K562 (cell line): ENCODE measurements around the gene EXT2. TPM values are rescaled to one million over a fixed set of nuclear protein-coding genes. Genes with fewer than 3 reads are reported as not detected.

Source experiments
- GATAD2B ChIP-seq: fragments of 450-650 bp; IDR thresholded peaks from 2 replicates; pipeline ENCODE4 v1.6.1; 2017; ENCODE audit warnings: mild to moderate bottlenecking, borderline replicate concordance
- MAZ ChIP-seq, 2 experiments: fragments of 450-650 bp in 1 of 2; sonication (generic) in 1 of 2; formaldehyde crosslinking; IDR thresholded peaks in 1 of 2; conservative IDR thresholded peaks in 1 of 2; 2 replicates each; pipeline versions ENCODE4 v1.4.0 to v1.5.0; 2020; ENCODE audit warnings: mild to moderate bottlenecking in 1 of 2, missing genetic modification reagents in 1 of 2
- MTA3 ChIP-seq: fragments of 450-650 bp; formaldehyde crosslinking; IDR thresholded peaks from 2 replicates; pipeline ENCODE4 v1.6.1; 2017; ENCODE audit warnings: mild to moderate bottlenecking, borderline replicate concordance
- PPARD ChIP-seq: fragments of 250-450 bp; sonication (Bioruptor Pico); IDR thresholded peaks from 2 replicates; pipeline ENCODE4 v1.8.0; 2022; ENCODE audit warnings: inconsistent platforms, mild to moderate bottlenecking, moderate library complexity
- RBFOX2 ChIP-seq: fragments of 200-400 bp; formaldehyde crosslinking; IDR thresholded peaks from 2 replicates; pipeline ENCODE4 v1.6.1; 2017; ENCODE audit warnings: low read depth, mild to moderate bottlenecking, low read length, moderate library complexity
- SP2 ChIP-seq: IDR thresholded peaks from 2 replicates; pipeline ENCODE4 v1.6.1; 2011; ENCODE audit warnings: mild to moderate bottlenecking, low read depth, low read length, moderate library complexity; ENCODE audit not compliant: poor library complexity, severe bottlenecking; ENCODE audit errors: extremely low read depth
- ZNF324 ChIP-seq: fragments of 250-450 bp; sonication (Bioruptor Pico); IDR thresholded peaks from 2 replicates; pipeline ENCODE4 v1.4.0; 2020; ENCODE audit warnings: mild to moderate bottlenecking
- ZNF583 ChIP-seq: fragments of 250-450 bp; sonication (Bioruptor Pico); IDR thresholded peaks from 2 replicates; pipeline ENCODE4 v1.4.0; 2020
- polyA plus RNA-seq, 8 experiments: library from polyadenylated mRNA; depleted of rRNA in 4 of 8; stranded (reverse) in 5 of 8; unstranded in 3 of 8; fragments of >200 nt; fragmentation: Nextera tagmentation in 2 of 8; fragmentation: Illumina TruSeq in 1 of 8; extraction: Ambion mirVana in 2 of 8; extraction: Trizol in 1 of 8; gene quantifications; 2 replicates each; pipeline versions ENCODE4 v1.2.1 to v1.2.3, GENCODE V29; 2011 to 2014; ENCODE audit warnings: inconsistent platforms in 1 of 8, missing spikeins in 1 of 8
- total RNA-seq, 7 experiments: library from RNA; depleted of rRNA in 6 of 7; stranded (reverse); fragments of >200 nt in 6 of 7; fragmentation: Illumina TruSeq in 2 of 7; extraction: Trizol in 2 of 7; gene quantifications; 2 replicates each; pipeline versions ENCODE4 v1.2.1 to v1.2.3, GENCODE V29; 2011 to 2021; ENCODE audit warnings: low replicate concordance in 1 of 7
- TF ChIP-seq, protein P1 (sequence below), 3 experiments: fragments of 200-800 bp in 1 of 3; fragments of 250-450 bp in 1 of 3; fragments of 450-650 bp in 1 of 3; sonication (Bioruptor Pico) in 1 of 3; sonication (Bioruptor generic) in 1 of 3; formaldehyde crosslinking in 1 of 3; IDR thresholded peaks; 2 replicates each; pipeline versions ENCODE4 v1.6.1 to v1.8.0; 2016 to 2022; ENCODE audit warnings: mild to moderate bottlenecking in 2 of 3, missing genetic modification characterization in 2 of 3, missing compliant biosample characterization in 1 of 3, moderate library complexity in 1 of 3
- TF ChIP-seq, protein P2 (sequence below): sonication (generic); formaldehyde crosslinking; IDR thresholded peaks from 2 replicates; pipeline ENCODE4 v1.8.1; 2023; ENCODE audit warnings: mild to moderate bottlenecking, missing genetic modification reagents
- TF ChIP-seq, protein P3 (sequence below): sonication (generic); formaldehyde crosslinking; IDR thresholded peaks from 2 replicates; pipeline ENCODE4 v1.8.0; 2022; ENCODE audit warnings: mild to moderate bottlenecking, missing genetic modification reagents
- TF ChIP-seq, protein P4 (sequence below): fragments of 250-450 bp; sonication (Bioruptor Pico); IDR thresholded peaks from 2 replicates; pipeline ENCODE4 v1.9.0; 2021; ENCODE audit warnings: mild to moderate bottlenecking, inconsistent platforms

EXT2 gene
- total and polyA plus RNA-seq, 9 of the 15 experiments (the other 6 are each of a cell fraction or from before 2014, with no cell fraction given) = 7.5 to 52.1 (median 38.1) TPM

DNA sequence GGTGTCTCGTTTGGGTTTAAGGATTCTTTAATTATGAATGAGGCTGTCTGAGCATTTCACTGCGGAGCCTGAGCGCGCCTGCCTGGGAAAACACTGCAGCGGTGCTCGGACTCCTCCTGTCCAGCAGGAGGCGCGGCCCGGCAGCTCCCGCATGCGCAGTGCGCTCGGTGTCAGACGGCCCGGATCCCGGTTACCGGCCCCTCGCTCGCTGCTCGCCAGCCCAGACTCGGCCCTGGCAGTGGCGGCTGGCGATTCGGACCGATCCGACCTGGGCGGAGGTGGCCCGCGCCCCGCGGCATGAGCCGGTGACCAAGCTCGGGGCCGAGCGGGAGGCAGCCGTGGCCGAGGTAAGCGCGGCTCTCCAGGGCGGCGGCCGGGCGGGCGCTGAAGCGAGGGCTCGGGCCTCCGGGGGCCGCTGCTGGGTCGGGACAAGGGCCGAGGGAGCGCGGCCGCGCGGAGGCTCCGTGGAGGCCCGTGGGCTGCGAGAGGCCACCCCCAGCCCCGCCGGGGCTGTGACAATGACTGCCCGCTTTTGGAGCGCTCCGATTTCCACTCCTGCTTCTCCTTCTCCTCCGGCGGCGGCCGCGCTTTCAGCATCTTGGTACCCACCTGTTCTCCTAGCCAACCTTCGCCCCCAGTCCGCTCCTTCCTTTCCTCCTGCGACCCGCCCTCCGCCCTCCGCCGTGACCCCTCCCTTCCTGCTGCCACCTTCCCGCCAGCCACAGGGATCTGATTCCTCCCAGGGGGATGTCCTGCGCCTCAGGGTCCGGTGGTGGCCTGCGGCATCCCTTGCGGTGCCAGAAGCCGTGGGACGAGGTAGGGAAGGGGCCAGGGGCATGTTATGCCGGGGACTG is at the start of gene EXT2 (continued):
- TF ChIP-seq MAZ (CRISPR knock-in tag; conservative IDR thresholded peaks at IDR 0.05 in 1 of 2, IDR thresholded peaks at IDR 0.05 in 1 of 2) = peak in 1 of 2 experiments; percentile 74; a peak in 1 of 4 replicates
- TF ChIP-seq, protein P1, sequence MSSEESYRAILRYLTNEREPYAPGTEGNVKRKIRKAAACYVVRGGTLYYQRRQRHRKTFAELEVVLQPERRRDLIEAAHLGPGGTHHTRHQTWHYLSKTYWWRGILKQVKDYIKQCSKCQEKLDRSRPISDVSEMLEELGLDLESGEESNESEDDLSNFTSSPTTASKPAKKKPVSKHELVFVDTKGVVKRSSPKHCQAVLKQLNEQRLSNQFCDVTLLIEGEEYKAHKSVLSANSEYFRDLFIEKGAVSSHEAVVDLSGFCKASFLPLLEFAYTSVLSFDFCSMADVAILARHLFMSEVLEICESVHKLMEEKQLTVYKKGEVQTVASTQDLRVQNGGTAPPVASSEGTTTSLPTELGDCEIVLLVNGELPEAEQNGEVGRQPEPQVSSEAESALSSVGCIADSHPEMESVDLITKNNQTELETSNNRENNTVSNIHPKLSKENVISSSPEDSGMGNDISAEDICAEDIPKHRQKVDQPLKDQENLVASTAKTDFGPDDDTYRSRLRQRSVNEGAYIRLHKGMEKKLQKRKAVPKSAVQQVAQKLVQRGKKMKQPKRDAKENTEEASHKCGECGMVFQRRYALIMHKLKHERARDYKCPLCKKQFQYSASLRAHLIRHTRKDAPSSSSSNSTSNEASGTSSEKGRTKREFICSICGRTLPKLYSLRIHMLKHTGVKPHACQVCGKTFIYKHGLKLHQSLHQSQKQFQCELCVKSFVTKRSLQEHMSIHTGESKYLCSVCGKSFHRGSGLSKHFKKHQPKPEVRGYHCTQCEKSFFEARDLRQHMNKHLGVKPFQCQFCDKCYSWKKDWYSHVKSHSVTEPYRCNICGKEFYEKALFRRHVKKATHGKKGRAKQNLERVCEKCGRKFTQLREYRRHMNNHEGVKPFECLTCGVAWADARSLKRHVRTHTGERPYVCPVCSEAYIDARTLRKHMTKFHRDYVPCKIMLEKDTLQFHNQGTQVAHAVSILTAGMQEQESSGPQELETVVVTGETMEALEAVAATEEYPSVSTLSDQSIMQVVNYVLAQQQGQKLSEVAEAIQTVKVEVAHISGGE (CRISPR knock-in tag; IDR thresholded peaks at IDR 0.05) = peak in 1 of 3 experiments; percentile 24; a peak in 1 of 6 replicates
- 0 out of 2 replicates have a peak, but pooled peaks have one; percentile 41 for TF ChIP-seq GATAD2B
- TF ChIP-seq ZNF324 (CRISPR knock-in tag) = no peak
- peak; percentile 74; the same call in 1 of the 2 replicates for TF ChIP-seq MTA3
- TF ChIP-seq PPARD (CRISPR knock-in tag) = no peak
- TF ChIP-seq, protein P2, sequence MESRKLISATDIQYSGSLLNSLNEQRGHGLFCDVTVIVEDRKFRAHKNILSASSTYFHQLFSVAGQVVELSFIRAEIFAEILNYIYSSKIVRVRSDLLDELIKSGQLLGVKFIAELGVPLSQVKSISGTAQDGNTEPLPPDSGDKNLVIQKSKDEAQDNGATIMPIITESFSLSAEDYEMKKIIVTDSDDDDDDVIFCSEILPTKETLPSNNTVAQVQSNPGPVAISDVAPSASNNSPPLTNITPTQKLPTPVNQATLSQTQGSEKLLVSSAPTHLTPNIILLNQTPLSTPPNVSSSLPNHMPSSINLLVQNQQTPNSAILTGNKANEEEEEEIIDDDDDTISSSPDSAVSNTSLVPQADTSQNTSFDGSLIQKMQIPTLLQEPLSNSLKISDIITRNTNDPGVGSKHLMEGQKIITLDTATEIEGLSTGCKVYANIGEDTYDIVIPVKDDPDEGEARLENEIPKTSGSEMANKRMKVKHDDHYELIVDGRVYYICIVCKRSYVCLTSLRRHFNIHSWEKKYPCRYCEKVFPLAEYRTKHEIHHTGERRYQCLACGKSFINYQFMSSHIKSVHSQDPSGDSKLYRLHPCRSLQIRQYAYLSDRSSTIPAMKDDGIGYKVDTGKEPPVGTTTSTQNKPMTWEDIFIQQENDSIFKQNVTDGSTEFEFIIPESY (CRISPR knock-in tag) = 0 out of 2 replicates have a peak, but pooled peaks have one; percentile 21
- TF ChIP-seq SP2 = peak; percentile 36
- TF ChIP-seq, protein P3, sequence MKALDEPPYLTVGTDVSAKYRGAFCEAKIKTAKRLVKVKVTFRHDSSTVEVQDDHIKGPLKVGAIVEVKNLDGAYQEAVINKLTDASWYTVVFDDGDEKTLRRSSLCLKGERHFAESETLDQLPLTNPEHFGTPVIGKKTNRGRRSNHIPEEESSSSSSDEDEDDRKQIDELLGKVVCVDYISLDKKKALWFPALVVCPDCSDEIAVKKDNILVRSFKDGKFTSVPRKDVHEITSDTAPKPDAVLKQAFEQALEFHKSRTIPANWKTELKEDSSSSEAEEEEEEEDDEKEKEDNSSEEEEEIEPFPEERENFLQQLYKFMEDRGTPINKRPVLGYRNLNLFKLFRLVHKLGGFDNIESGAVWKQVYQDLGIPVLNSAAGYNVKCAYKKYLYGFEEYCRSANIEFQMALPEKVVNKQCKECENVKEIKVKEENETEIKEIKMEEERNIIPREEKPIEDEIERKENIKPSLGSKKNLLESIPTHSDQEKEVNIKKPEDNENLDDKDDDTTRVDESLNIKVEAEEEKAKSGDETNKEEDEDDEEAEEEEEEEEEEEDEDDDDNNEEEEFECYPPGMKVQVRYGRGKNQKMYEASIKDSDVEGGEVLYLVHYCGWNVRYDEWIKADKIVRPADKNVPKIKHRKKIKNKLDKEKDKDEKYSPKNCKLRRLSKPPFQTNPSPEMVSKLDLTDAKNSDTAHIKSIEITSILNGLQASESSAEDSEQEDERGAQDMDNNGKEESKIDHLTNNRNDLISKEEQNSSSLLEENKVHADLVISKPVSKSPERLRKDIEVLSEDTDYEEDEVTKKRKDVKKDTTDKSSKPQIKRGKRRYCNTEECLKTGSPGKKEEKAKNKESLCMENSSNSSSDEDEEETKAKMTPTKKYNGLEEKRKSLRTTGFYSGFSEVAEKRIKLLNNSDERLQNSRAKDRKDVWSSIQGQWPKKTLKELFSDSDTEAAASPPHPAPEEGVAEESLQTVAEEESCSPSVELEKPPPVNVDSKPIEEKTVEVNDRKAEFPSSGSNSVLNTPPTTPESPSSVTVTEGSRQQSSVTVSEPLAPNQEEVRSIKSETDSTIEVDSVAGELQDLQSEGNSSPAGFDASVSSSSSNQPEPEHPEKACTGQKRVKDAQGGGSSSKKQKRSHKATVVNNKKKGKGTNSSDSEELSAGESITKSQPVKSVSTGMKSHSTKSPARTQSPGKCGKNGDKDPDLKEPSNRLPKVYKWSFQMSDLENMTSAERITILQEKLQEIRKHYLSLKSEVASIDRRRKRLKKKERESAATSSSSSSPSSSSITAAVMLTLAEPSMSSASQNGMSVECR (CRISPR knock-in tag) = peak; percentile 81
- TF ChIP-seq, protein P4, sequence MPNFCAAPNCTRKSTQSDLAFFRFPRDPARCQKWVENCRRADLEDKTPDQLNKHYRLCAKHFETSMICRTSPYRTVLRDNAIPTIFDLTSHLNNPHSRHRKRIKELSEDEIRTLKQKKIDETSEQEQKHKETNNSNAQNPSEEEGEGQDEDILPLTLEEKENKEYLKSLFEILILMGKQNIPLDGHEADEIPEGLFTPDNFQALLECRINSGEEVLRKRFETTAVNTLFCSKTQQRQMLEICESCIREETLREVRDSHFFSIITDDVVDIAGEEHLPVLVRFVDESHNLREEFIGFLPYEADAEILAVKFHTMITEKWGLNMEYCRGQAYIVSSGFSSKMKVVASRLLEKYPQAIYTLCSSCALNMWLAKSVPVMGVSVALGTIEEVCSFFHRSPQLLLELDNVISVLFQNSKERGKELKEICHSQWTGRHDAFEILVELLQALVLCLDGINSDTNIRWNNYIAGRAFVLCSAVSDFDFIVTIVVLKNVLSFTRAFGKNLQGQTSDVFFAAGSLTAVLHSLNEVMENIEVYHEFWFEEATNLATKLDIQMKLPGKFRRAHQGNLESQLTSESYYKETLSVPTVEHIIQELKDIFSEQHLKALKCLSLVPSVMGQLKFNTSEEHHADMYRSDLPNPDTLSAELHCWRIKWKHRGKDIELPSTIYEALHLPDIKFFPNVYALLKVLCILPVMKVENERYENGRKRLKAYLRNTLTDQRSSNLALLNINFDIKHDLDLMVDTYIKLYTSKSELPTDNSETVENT (CRISPR knock-in tag) = peak; percentile 68
- TF ChIP-seq ZNF583 (CRISPR knock-in tag) = no peak
- TF ChIP-seq RBFOX2 = peak; percentile 72
